Measurements from ENCODE around the gene TTC23L.
A peak's percentile ranks its signal among the peaks of the same experiment; 100 is the strongest.

TTC23L gene

DNA sequence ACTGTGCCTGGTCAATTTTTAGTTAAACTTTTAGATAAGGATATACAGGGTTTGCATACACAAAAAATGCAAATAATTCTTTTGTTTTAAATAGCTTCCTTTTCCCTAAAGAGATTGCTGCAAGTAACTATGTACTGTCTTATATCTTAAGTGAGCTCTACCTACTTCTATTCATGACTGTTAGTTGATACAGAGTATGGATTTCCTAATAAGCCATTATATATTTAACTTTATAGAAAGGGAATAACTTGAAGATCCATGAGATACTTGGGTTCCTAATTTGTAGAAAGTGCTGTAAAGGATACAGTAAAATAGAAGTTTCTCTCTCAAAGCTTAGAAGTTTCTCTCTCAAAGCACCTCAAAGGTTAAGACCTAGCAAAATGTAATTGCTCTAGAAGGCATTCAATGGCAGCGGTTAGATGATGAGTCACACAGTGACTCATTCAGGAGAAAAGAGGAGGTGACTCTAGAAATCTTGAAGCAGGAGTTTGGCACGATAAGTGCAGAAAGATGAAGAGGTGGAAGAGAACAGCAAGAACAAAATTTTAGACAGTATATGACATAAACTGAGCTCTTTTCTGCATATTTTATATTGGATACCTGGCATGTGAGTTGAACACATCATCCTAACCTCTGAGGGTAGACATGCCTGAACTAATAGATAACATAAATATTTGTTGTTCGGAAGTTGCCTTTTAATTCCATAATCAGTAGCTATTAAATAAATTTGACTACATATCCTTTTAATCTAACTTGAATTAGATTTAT lies 84.9 kb downstream of the TTC23L start:
- Histone ChIP-seq H3K4me1 (ENCODE audit: control insufficient read depth, low read depth, low read length) (peaks cover 3% of the 10 kb centered on the region), H3K9me3 (ENCODE audit: control insufficient read depth, low read depth, low read length) (no peaks in the 10 kb centered on the region), H3K36me3 (ENCODE audit: control insufficient read depth, low read depth, low read length) (peaks cover 76% of the 10 kb centered on the region), H3K27ac (ENCODE audit: low read length) (no peak overlapping the region), H3K27me3 (ENCODE audit: control insufficient read depth, insufficient read depth, low read length) (no peaks in the 10 kb centered on the region), H3K4me3 (ENCODE audit: low read length) (no peak overlapping the region), H3K9ac (ENCODE audit: low read length) (no peak overlapping the region)

DNA sequence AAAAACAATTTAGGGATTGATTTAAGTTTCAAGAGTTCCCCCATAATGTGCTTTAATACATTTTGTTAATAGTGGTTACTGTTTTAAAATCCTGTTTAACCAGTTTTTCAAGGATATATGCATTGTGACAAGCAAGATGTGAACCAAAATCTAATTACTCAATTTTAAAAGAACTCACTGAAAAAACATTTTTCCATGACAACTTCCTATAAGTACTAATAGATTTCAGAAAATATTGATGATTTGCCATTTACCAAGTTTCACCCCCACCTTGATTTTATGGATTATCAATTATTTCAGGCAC lies 85.5 kb downstream of the TTC23L start:
- no peaks in the 10 kb centered on the region for H3K27me3 ChIP-seq (ENCODE audit: control insufficient read depth, insufficient read depth, low read length)
- H3K4me1 ChIP-seq (ENCODE audit: control insufficient read depth, low read depth, low read length): peaks cover 4% of the 10 kb centered on the region
- H3K9me3 ChIP-seq (ENCODE audit: control insufficient read depth, low read depth, low read length): no peaks in the 10 kb centered on the region
- H3K4me3 ChIP-seq (ENCODE audit: low read length): no peak overlapping the region
- no peak overlapping the region for H3K9ac ChIP-seq (ENCODE audit: low read length)
- H3K27ac ChIP-seq (ENCODE audit: low read length): no peak overlapping the region
- peaks cover 72% of the 10 kb centered on the region for H3K36me3 ChIP-seq (ENCODE audit: control insufficient read depth, low read depth, low read length)

DNA sequence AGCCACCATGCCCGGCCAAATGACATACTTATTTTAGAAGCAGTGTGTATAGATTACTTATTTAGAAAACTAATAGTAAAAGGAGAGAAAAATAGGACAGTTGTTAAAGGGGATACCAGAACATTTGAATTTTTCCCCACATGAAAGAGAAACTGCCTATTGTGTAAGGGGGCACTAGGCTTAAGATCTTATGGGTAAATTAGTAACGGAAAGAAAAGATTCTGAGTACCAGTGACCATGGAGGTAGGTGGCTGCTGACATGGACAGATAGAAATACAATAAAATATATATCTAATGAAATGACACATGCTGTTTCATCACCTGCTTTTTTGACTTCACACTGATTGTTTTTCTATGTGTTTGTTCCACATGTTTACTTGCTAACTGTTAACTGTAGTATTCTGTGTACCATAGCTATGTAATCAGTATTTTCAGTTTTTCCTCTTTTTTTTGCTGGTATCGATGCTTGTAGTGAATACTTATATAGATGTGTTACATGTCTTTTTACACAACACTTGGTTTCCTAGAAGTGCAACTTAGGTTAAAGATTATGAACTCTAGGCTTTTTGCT lies 87.4 kb downstream of the TTC23L start:
- Histone ChIP-seq H3K27ac (ENCODE audit: low read length) (no peak overlapping the region), H3K9me3 (ENCODE audit: control insufficient read depth, low read depth, low read length) (no peaks in the 10 kb centered on the region), H3K36me3 (ENCODE audit: control insufficient read depth, low read depth, low read length) (peaks cover 52% of the 10 kb centered on the region), H3K27me3 (ENCODE audit: control insufficient read depth, insufficient read depth, low read length) (no peaks in the 10 kb centered on the region), H3K4me1 (ENCODE audit: control insufficient read depth, low read depth, low read length) (peaks cover 12% of the 10 kb centered on the region), H3K4me3 (ENCODE audit: low read length) (no peak overlapping the region), H3K9ac (ENCODE audit: low read length) (no peak overlapping the region)

DNA sequence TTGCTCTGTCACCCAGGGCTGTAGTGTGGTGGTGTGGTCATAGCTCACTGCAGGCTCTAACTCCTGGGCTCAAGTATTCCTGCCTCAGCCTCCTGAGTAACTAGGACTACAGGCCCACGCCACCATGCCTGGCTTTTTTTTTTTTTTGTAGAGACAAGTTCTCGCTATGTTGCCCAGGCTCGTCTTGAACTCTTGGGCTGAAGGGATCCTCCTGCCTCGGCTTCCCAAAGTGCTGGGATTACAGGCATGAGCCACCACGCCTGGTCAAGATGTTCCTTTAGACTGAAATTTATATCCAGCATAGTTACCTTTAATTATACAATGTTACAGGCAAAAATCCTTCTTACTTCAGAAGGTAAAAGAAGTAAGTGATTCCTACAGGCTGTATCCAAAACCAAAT lies 88.8 kb downstream of the TTC23L start:
- no peak overlapping the region for H3K4me3 ChIP-seq (ENCODE audit: low read length)
- no peaks in the 10 kb centered on the region for H3K27me3 ChIP-seq (ENCODE audit: control insufficient read depth, insufficient read depth, low read length)
- H3K9me3 ChIP-seq (ENCODE audit: control insufficient read depth, low read depth, low read length): no peaks in the 10 kb centered on the region
- no peak overlapping the region for H3K9ac ChIP-seq (ENCODE audit: low read length)
- peaks cover 39% of the 10 kb centered on the region for H3K36me3 ChIP-seq (ENCODE audit: control insufficient read depth, low read depth, low read length)
- no peak overlapping the region for H3K27ac ChIP-seq (ENCODE audit: low read length)
- H3K4me1 ChIP-seq (ENCODE audit: control insufficient read depth, low read depth, low read length): peaks cover 13% of the 10 kb centered on the region

DNA sequence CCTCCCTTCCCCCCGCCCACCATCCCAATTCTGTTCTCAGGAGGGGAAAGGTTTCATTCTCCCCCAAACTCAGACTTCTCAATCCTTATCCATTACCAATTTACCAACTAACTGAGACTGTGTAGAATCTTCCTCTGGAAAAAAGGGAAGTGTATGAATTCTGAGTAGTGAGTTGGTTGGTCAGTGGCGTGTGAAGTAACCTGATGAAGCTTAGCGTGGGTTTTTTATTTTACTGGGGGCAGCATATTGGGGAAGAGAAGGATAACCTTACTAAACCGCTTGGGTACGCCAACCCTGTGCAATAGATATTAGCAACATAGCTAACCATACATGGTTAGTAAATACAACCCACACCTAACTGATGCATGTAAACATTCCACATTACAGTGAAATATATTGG lies 89.3 kb downstream of the TTC23L start:
- Histone ChIP-seq H3K9ac (ENCODE audit: low read length) (no peak overlapping the region), H3K4me1 (ENCODE audit: control insufficient read depth, low read depth, low read length) (peaks cover 13% of the 10 kb centered on the region), H3K4me3 (ENCODE audit: low read length) (peak overlapping the region; percentile 65), H3K36me3 (ENCODE audit: control insufficient read depth, low read depth, low read length) (peaks cover 34% of the 10 kb centered on the region), H3K27me3 (ENCODE audit: control insufficient read depth, insufficient read depth, low read length) (no peaks in the 10 kb centered on the region), H3K9me3 (ENCODE audit: control insufficient read depth, low read depth, low read length) (no peaks in the 10 kb centered on the region), H3K27ac (ENCODE audit: low read length) (no peak overlapping the region)

DNA sequence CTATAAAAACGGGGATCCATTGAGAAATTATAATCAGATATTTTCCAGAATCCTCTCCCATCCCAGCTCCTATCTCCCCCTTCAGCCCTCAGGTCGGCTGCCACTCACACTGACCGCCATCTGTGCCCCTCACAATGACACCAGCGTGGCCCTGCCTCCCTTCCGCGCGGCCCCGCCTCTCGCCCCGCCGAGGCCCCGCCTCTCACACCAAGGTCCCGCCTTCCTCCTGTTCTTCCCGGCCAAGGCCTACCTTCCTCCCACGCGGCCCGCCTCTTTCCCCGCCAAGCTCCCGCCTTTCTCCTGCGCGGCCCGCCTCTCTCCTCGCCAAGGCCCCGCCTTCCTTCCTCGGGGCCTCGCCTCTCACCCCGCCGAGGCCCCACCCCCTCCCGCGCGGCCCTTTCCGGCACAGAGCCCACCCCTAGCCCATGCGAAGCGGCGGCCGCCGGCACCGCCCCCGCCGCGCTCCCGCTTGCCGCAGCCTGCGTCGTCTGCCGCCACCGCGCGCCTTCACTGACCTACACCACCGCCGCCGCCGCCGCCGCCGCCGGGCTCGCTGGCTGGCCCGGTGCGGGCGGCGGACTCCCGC lies 90.3 kb downstream of the TTC23L start, which contains the start of gene DNAJC21:
Gene DNAJC21 (plus strand): TSS at position 426 of the 586 bp plus-strand sequence. CDS start 261 bp downstream, outside the sequence.
- no peaks in the 10 kb centered on the region for H3K9me3 ChIP-seq (ENCODE audit: control insufficient read depth, low read depth, low read length)
- H3K27ac ChIP-seq (ENCODE audit: low read length): peak within 1 kb of the TSS; percentile 66

DNA sequence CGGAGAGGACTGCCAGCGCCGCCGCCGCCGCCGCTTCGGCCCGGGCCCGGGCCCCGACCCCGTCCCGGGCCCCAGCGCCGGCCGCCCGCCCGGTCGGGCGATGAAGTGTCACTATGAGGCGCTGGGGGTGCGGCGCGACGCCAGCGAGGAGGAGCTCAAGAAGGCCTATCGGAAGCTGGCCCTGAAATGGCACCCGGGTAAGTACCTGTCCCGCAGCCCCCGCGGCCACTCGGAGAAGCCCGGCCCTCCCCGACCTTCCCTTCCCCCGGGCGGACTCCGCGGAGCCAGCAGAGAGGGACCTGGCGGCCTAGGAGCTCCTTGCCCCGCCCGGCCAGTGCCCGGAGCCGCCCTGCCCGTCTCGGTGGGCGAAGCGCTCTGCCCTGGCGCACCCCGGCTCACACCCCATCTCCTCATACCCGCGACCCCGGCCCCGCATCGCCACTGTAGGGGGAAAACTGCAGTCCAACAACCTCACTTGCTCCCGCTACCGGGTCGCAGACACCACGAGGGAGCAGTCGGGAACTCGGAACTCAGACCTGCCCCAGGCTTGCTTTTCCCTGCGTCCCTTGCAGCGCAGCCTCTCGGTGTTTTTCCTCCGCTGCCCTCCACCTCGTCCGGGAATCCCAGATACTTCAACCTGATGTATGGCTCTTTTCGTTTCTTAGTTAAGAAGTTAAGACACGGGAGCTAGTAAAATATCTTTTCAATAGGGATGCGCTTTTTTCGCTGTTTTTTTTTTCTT lies 90.9 kb downstream of the TTC23L start:
- Histone ChIP-seq H3K9ac (ENCODE audit: low read length) (peak overlapping the region; percentile 65), H3K36me3 (ENCODE audit: control insufficient read depth, low read depth, low read length) (peaks cover 18% of the 10 kb centered on the region), H3K27me3 (ENCODE audit: control insufficient read depth, insufficient read depth, low read length) (no peaks in the 10 kb centered on the region), H3K9me3 (ENCODE audit: control insufficient read depth, low read depth, low read length) (no peaks in the 10 kb centered on the region), H3K4me1 (ENCODE audit: control insufficient read depth, low read depth, low read length) (peaks cover 13% of the 10 kb centered on the region), H3K4me3 (ENCODE audit: low read length) (peak overlapping the region; percentile 74), H3K27ac (ENCODE audit: low read length) (peak overlapping the region; percentile 66)

More for the DNA sequence above, 90.3 kb downstream of the TTC23L start, which contains the start of gene DNAJC21:
- H3K4me1 ChIP-seq (ENCODE audit: control insufficient read depth, low read depth, low read length): peaks cover 13% of the 10 kb centered on the region
- H3K4me3 ChIP-seq (ENCODE audit: low read length): peak within 1 kb of the TSS; percentile 74
- H3K27me3 ChIP-seq (ENCODE audit: control insufficient read depth, insufficient read depth, low read length): no peaks in the 10 kb centered on the region
- H3K9ac ChIP-seq (ENCODE audit: low read length): peak within 1 kb of the TSS; percentile 65
- peaks cover 25% of the 10 kb centered on the region for H3K36me3 ChIP-seq (ENCODE audit: control insufficient read depth, low read depth, low read length)

DNA sequence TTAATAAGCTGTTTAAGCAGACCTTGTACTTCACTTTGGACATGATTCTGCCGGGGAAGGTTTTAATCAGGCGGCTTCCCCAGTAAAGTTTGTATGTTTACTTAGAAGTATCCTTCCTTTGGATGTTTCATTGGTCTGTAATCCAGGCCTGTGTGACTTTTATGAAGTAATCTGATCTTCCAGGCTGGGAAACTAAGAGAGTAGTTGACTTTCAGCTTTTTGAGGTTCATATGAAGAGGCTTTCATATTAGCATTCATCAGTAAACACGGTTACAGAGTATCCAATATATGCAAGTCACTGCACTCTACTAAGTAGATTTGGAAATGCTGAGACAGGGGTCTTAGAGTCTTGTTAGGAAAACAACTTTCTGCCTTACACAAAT lies 91.5 kb downstream of the TTC23L start:
- Histone ChIP-seq H3K4me1 (ENCODE audit: control insufficient read depth, low read depth, low read length) (peaks cover 13% of the 10 kb centered on the region), H3K27ac (ENCODE audit: low read length) (no peak overlapping the region), H3K36me3 (ENCODE audit: control insufficient read depth, low read depth, low read length) (peaks cover 13% of the 10 kb centered on the region)

DNA sequence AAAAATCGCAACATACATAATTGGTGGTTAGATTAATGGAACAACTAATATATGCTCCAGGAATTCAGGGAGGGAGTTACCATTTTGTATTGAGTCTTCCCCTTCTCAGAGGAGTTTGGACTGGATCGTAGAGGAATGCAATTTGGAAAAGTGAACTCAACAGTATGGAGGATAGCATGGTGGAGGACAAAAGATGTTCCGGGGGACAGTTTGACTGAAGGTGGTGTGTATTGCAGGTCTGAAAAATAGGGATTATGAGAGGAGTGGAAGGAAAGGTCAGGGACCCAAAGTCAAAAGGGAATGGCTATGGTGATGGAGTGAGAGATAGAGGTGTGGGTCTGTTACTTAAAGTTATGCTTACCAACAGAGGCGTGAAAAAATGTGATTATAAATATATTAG lies 91.9 kb downstream of the TTC23L start:
- H3K36me3 ChIP-seq (ENCODE audit: control insufficient read depth, low read depth, low read length): peaks cover 13% of the 10 kb centered on the region

More for the DNA sequence above, 91.5 kb downstream of the TTC23L start:
- H3K27me3 ChIP-seq (ENCODE audit: control insufficient read depth, insufficient read depth, low read length): no peaks in the 10 kb centered on the region
- H3K9me3 ChIP-seq (ENCODE audit: control insufficient read depth, low read depth, low read length): no peaks in the 10 kb centered on the region
- peak overlapping the region; percentile 65 for H3K9ac ChIP-seq (ENCODE audit: low read length)
- H3K4me3 ChIP-seq (ENCODE audit: low read length): peak overlapping the region; percentile 74

DNA sequence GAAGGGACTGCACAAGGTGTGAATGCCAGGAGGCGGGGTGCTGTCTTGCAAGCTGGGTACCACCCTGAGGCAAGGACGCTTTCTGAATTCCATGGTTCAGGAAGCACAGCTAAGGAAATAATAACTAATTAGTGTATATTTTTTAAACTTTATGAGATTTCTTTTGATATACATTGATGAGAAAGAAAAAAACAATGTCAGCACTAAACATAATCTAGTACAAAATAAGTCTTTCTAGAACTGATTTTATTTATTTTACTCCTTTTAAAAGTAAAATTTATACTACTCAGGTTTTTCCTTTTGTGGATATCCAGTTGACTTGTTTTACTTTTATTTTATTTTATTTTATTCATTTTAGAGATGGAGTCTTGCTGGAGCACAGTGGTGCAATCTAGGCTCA lies 94.0 kb downstream of the TTC23L start:
- Histone ChIP-seq H3K4me3 (ENCODE audit: low read length) (no peak overlapping the region), H3K4me1 (ENCODE audit: control insufficient read depth, low read depth, low read length) (peaks cover 13% of the 10 kb centered on the region), H3K9ac (ENCODE audit: low read length) (no peak overlapping the region), H3K27me3 (ENCODE audit: control insufficient read depth, insufficient read depth, low read length) (no peaks in the 10 kb centered on the region), H3K36me3 (ENCODE audit: control insufficient read depth, low read depth, low read length) (peaks cover 23% of the 10 kb centered on the region), H3K27ac (ENCODE audit: low read length) (no peak overlapping the region), H3K9me3 (ENCODE audit: control insufficient read depth, low read depth, low read length) (no peaks in the 10 kb centered on the region)

More for the DNA sequence above, 91.9 kb downstream of the TTC23L start:
- Histone ChIP-seq H3K4me1 (ENCODE audit: control insufficient read depth, low read depth, low read length) (peaks cover 13% of the 10 kb centered on the region), H3K9ac (ENCODE audit: low read length) (peak overlapping the region; percentile 65), H3K9me3 (ENCODE audit: control insufficient read depth, low read depth, low read length) (no peaks in the 10 kb centered on the region), H3K4me3 (ENCODE audit: low read length) (peak overlapping the region; percentile 74), H3K27me3 (ENCODE audit: control insufficient read depth, insufficient read depth, low read length) (no peaks in the 10 kb centered on the region), H3K27ac (ENCODE audit: low read length) (no peak overlapping the region)

DNA sequence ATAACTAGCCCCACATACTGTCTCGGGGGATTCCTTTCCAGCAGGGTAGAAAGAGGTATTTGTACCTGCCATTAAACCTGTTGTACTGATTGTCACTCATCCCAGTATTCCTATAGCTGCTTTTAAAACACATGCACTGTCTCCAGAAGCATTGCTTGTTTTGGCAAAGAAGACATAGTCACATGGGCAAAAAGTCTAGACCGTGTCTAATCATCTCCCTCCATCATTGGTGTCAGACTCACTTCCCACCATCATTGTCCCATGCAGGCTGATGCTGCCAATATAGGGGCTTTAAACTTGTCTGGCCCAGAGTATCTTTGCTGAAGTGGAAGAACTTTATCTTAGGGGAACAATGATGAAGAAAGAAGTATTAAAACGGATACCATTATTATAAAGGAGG lies 103.0 kb downstream of the TTC23L start:
- peaks cover 70% of the 10 kb centered on the region for H3K36me3 ChIP-seq (ENCODE audit: control insufficient read depth, low read depth, low read length)
- no peak overlapping the region for H3K4me3 ChIP-seq (ENCODE audit: low read length)
- H3K27ac ChIP-seq (ENCODE audit: low read length): no peak overlapping the region
- H3K27me3 ChIP-seq (ENCODE audit: control insufficient read depth, insufficient read depth, low read length): no peaks in the 10 kb centered on the region
- H3K9me3 ChIP-seq (ENCODE audit: control insufficient read depth, low read depth, low read length): no peaks in the 10 kb centered on the region
- H3K9ac ChIP-seq (ENCODE audit: low read length): no peak overlapping the region
- H3K4me1 ChIP-seq (ENCODE audit: control insufficient read depth, low read depth, low read length): no peaks in the 10 kb centered on the region

Data from iPS-18a (cell line).